Upper lobe of left lung (tissue), 6 donors: Measurements from ENCODE around the gene BNIPL. TPM values are rescaled to one million over a fixed set of nuclear protein-coding genes. Genes with fewer than 3 reads are reported as not detected.

Source experiments
- ATAC-seq, 2 donors: fragments of 200-7000 bp; cut with Tn5 transposase; one replicate each; pipeline ENCODE4 v1.9.1; 2022; ENCODE audit warnings: mild to moderate bottlenecking in 2 of 2, moderate library complexity in 2 of 2; ENCODE audit not compliant: low FRiP score in 2 of 2
- DNase-seq, 2 donors: peaks; one replicate each; pipeline ENCODE4 v3.0.0-alpha.2; 2019 to 2020
- H3K27ac ChIP-seq, 4 donors: fragments of 200-600 bp; sonication (generic); one replicate each; pipeline ENCODE4 v1.5.1; 2016 to 2019
- H3K27me3 ChIP-seq, 4 donors: fragments of 200-600 bp; sonication (generic); one replicate each; pipeline ENCODE4 v1.5.1; 2017 to 2019
- H3K36me3 ChIP-seq, 4 donors: fragments of 200-600 bp; sonication (generic); one replicate each; pipeline ENCODE4 v1.5.1; 2016 to 2019
- H3K4me1 ChIP-seq, 4 donors: fragments of 200-600 bp; sonication (generic); one replicate each; pipeline ENCODE4 v1.5.1; 2018 to 2019
- H3K4me3 ChIP-seq, 4 donors: fragments of 200-600 bp; sonication (generic); one replicate each; pipeline ENCODE4 v1.5.1; 2017 to 2019; ENCODE audit warnings: mild to moderate bottlenecking in 2 of 4, moderate library complexity in 1 of 4
- H3K9me3 ChIP-seq, 4 donors: fragments of 200-600 bp; sonication (generic); one replicate each; pipeline ENCODE4 v1.5.1; 2018 to 2019
- EP300 ChIP-seq, 4 donors: sonication (generic); formaldehyde crosslinking; IDR thresholded peaks; one replicate each; pipeline ENCODE4 v1.5.1; 2017; ENCODE audit warnings: antibody characterized with exemption in 4 of 4, control low read depth in 2 of 4
- POLR2A ChIP-seq, 4 donors: fragments of 450-650 bp; IDR thresholded peaks; one replicate each; pipeline ENCODE4 v1.5.1; 2016 to 2017; ENCODE audit warnings: antibody characterized with exemption in 4 of 4, mild to moderate bottlenecking in 2 of 4
- POLR2AphosphoS5 ChIP-seq, 2 donors: sonication (generic); formaldehyde crosslinking; IDR thresholded peaks; one replicate each; pipeline ENCODE4 v1.5.1; 2017; ENCODE audit warnings: antibody characterized with exemption in 2 of 2
- WGBS, 2 donors: methylation state at CpG; one replicate each; pipeline ENCODE4 v1.1.5; 2017 to 2018; 5-methylcytosine and 5-hydroxymethylcytosine counted together
- small RNA-seq, 4 donors: library from RNA; depleted of rRNA; stranded (forward); fragments of <200 nt; gene quantifications; one replicate each; pipeline ENCODE3, GENCODE V24; 2016
- total RNA-seq, 6 donors: library from RNA; depleted of rRNA in 4 of 6; stranded (reverse); fragments of >200 nt in 4 of 6; gene quantifications; one replicate each; pipeline versions ENCODE4 v1.1.0 to v1.2.1, GENCODE V29; 2016 to 2021
- TF ChIP-seq, protein P1 (sequence below), 6 experiments: fragments of 450-650 bp in 4 of 6; fragments of 200-600 bp in 2 of 6; sonication (generic) in 2 of 6; IDR thresholded peaks; one replicate each; pipeline ENCODE4 v1.5.1; 2016 to 2019; ENCODE audit warnings: antibody characterized with exemption in 6 of 6
- donor health status: DM: no; HTN: no; CAD: no; lungs with moderate emphysema.
- donor health status: DM: no; HTN: yes; CAD: no; lungs with severe emphysema.

The BNIPL gene
- total RNA-seq, 6 donors from 2014 or later: 2.3 to 213 (median 11.7) TPM

DNA sequence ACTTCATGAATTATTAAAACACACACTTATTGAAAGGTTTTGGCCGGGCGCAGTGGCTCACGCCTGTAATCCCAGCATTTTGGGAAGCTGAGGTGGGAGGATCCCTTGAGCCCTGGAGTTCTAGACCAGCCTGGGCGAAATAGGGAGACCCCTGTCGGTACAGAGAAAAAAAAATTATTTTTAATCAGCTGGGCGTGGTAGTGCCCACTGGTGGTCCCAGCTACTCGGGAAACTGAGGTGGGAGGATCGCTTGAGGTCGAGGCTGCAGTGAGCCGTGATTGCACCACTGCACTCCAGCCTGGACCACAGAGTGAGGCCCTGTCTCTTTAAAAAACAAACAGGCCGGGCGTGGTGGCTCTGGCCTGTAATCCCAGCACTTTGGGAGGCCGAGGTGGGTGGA is 35.8 kb downstream of the BNIPL start:
- WGBS, 2 donors: 75 to 79% methylated on average over 12 to 13 of the region's 13 CpGs
- Histone ChIP-seq H3K4me3 (no peak overlapping the region), H3K4me1 (peaks cover 9 to 25% (median 15%) of the 10 kb centered on the region in 4 donors), H3K27me3 (no peaks in the 10 kb centered on the region), H3K27ac (peak overlapping the region in 1 of 4 donors; percentile 97), H3K36me3 (no peaks in the 10 kb centered on the region), H3K9me3 (no peaks in the 10 kb centered on the region)
- no peak for TF ChIP-seq POLR2A (IDR thresholded peaks at IDR 0.05)
- no peak for TF ChIP-seq EP300 (IDR thresholded peaks at IDR 0.05)
- TF ChIP-seq POLR2AphosphoS5 (IDR thresholded peaks at IDR 0.05): no peak
- TF ChIP-seq, protein P1, sequence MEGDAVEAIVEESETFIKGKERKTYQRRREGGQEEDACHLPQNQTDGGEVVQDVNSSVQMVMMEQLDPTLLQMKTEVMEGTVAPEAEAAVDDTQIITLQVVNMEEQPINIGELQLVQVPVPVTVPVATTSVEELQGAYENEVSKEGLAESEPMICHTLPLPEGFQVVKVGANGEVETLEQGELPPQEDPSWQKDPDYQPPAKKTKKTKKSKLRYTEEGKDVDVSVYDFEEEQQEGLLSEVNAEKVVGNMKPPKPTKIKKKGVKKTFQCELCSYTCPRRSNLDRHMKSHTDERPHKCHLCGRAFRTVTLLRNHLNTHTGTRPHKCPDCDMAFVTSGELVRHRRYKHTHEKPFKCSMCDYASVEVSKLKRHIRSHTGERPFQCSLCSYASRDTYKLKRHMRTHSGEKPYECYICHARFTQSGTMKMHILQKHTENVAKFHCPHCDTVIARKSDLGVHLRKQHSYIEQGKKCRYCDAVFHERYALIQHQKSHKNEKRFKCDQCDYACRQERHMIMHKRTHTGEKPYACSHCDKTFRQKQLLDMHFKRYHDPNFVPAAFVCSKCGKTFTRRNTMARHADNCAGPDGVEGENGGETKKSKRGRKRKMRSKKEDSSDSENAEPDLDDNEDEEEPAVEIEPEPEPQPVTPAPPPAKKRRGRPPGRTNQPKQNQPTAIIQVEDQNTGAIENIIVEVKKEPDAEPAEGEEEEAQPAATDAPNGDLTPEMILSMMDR (IDR thresholded peaks at IDR 0.05): no peak
- DNase-seq (no peak), ATAC-seq (no peak)

DNA sequence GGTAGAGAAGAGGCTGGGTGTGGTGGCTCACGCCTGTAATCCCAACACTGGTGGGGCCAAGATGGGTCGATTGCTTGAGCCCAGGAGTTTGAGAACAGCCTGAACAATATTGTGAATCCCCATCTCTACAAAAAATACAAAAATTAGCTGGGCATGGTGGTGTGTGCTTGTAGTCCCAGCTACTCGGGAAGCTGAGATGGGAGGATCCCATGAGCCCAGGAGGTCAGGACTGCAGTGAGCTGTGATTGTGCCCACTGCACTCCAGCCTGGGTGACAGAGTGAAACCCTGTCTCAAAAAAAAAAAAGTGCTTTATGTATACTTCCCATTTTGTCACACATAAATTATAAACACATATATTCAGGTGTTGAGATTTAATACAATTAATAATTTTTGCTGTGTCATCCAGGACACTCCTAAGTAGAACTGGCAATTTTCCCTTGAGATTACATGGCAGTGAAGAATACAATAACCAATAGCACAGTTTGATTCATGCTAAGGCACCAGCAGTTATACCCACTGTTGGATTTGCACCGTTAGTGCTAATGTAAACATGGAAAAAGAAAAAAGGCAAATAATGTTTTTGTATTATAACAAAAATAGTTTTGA is 49.7 kb downstream of the BNIPL start:
- no peak for ATAC-seq
- Histone ChIP-seq H3K4me3 (no peak overlapping the region), H3K36me3 (peaks cover 0 to 12% (median 0%) of the 10 kb centered on the region in 4 donors), H3K27ac (no peak overlapping the region), H3K27me3 (no peaks in the 10 kb centered on the region), H3K9me3 (no peaks in the 10 kb centered on the region), H3K4me1 (no peaks in the 10 kb centered on the region)
- DNase-seq: no peak
- TF ChIP-seq, protein P1 (IDR thresholded peaks at IDR 0.05): no peak
- TF ChIP-seq POLR2AphosphoS5 (IDR thresholded peaks at IDR 0.05) (no peak), POLR2A (IDR thresholded peaks at IDR 0.05) (no peak), EP300 (IDR thresholded peaks at IDR 0.05) (no peak)
- 69 to 81% methylated on average over 3 to 4 of the region's 4 CpGs for WGBS, 2 donors

Small RNA genes within 50 kb of the gene (small RNA-seq; reads per million reads assigned to genes)
- 0 reads per million in 4 donors for gene RNU6-884P

Other genes starting within 250 kb of the BNIPL start
- 10 to 100 TPM in 5 of 6 donors, 1 to 10 TPM in 1; 9.6 to 35.4 (median 19.8) TPM for gene CTSK, start 228.3 kb upstream of the BNIPL start, total RNA-seq
- gene ARNT, start 160.0 kb upstream of the BNIPL start, total RNA-seq: 10 to 100 TPM; 44.0 to 76.5 (median 53.9) TPM
- gene CTXND2, start 149.4 kb upstream of the BNIPL start, total RNA-seq: not detected
- 10 to 100 TPM; 26.8 to 88.0 (median 40.3) TPM for gene SETDB1, start 110.2 kb upstream of the BNIPL start, total RNA-seq
- 100 to 1,000 TPM in 5 of 6 donors, 10 to 100 TPM in 1; 93.2 to 322 (median 204) TPM for gene CERS2, start 61.8 kb upstream of the BNIPL start, total RNA-seq
- gene ANXA9, start 54.3 kb upstream of the BNIPL start, total RNA-seq: 1 to 10 TPM in 4 of 6 donors, under 1 TPM in 1, not detected in 1; 0.67 to 5.2 (median 1.2) TPM
- gene MINDY1, start 29.7 kb upstream of the BNIPL start, total RNA-seq: 10 to 100 TPM; 14.5 to 34.3 (median 26.9) TPM
- 10 to 100 TPM; 16.3 to 28.3 (median 21.2) TPM for gene PRUNE1, start 28.1 kb upstream of the BNIPL start, total RNA-seq
- gene C1orf56, start 11.2 kb downstream of the BNIPL start, total RNA-seq: 1 to 10 TPM; 2.6 to 9.4 (median 3.8) TPM
- 100 to 1,000 TPM in 1 of 6 donors, 10 to 100 TPM in 5; 66.9 to 131 (median 90.5) TPM for gene CDC42SE1, start 23.0 kb downstream of the BNIPL start, total RNA-seq
- 1 to 10 TPM in 4 of 6 donors, under 1 TPM in 2; 0.30 to 1.3 (median 1.1) TPM for gene MLLT11, start 23.8 kb downstream of the BNIPL start, total RNA-seq
- 10 to 100 TPM in 4 of 6 donors, 1 to 10 TPM in 2; 6.8 to 32.5 (median 13.0) TPM for gene GABPB2, start 34.2 kb downstream of the BNIPL start, total RNA-seq
- 10 to 100 TPM in 1 of 6 donors, 1 to 10 TPM in 5; 2.1 to 13.6 (median 5.8) TPM for gene SEMA6C, start 110.0 kb downstream of the BNIPL start, total RNA-seq
- gene TNFAIP8L2, start 120.1 kb downstream of the BNIPL start, total RNA-seq: 10 to 100 TPM in 5 of 6 donors, 1 to 10 TPM in 1; 7.4 to 19.1 (median 15.8) TPM
- 10 to 100 TPM in 1 of 6 donors, 1 to 10 TPM in 5; 2.2 to 16.8 (median 6.2) TPM for gene LYSMD1, start 129.3 kb downstream of the BNIPL start, total RNA-seq
- 10 to 100 TPM in 5 of 6 donors, 1 to 10 TPM in 1; 8.9 to 50.3 (median 25.9) TPM for gene SCNM1, start 129.6 kb downstream of the BNIPL start, total RNA-seq
- under 1 TPM in 2 of 6 donors, not detected in 4; 0.57 to 0.88 TPM for gene TMOD4, start 139.4 kb downstream of the BNIPL start, total RNA-seq
- gene VPS72, start 153.6 kb downstream of the BNIPL start, total RNA-seq: 10 to 100 TPM; 19.0 to 54.3 (median 25.5) TPM
- 10 to 100 TPM; 37.2 to 94.3 (median 70.6) TPM for gene PIP5K1A, start 162.0 kb downstream of the BNIPL start, total RNA-seq
- 100 to 1,000 TPM; 102 to 132 (median 119) TPM for gene PSMD4, start 218.1 kb downstream of the BNIPL start, total RNA-seq
- gene ZNF687, start 245.7 kb downstream of the BNIPL start, total RNA-seq: 10 to 100 TPM; 17.4 to 50.3 (median 27.2) TPM